ENCODE data around the gene MED13L. TPM values are rescaled to one million over a fixed set of nuclear protein-coding genes. Genes with fewer than 3 reads are reported as not detected.

Gene MED13L
- total and polyA plus RNA-seq, 2 of the 8 experiments (the other 6 are each of a cell fraction or from before 2014, with no cell fraction given): 15.9 to 51.7 TPM

GRCh38 chr12:115966376-115966775, 311.1 kb downstream of the MED13L start:
- Histone ChIP-seq H4K91ac (replicated peaks; ENCODE audit: insufficient read length, low read length) (no peak overlapping the region), H3K23me2 (ENCODE audit: low read depth, low read length) (no peaks in the 10 kb centered on the region), H3K9ac (replicated peaks in 1 of 4; ENCODE audit: extremely low read depth in 1 of 4, low read depth in 3 of 4, low read length in 3 of 4) (no peak overlapping the region), H3K79me2 (ENCODE audit: control insufficient read depth in 1 of 2, insufficient read depth in 2 of 2, low read length in 2 of 2) (no peaks in the 10 kb centered on the region), H2AK5ac (ENCODE audit: low read depth, low read length) (no peak overlapping the region), H2BK15ac (ENCODE audit: low read length) (no peak overlapping the region), H3K27me3 (replicated peaks in 1 of 4; ENCODE audit: control insufficient read depth in 3 of 4, extremely low read depth in 1 of 4, insufficient read depth in 3 of 4, low read length in 3 of 4) (no peaks in the 10 kb centered on the region; a peak in 1 of 7 replicates), H3K9me3 (ENCODE audit: insufficient read depth in 2 of 2, low read depth in 1 of 2, low read length in 1 of 2) (no peaks in the 10 kb centered on the region), H4K5ac (ENCODE audit: insufficient read length, low read depth, low read length) (no peak overlapping the region), H3K4me2 (ENCODE audit: insufficient read depth in 1 of 2, low read depth in 2 of 2, low read length in 2 of 2) (no peak overlapping the region), H3K4ac (replicated peaks; ENCODE audit: insufficient read length, low read depth, low read length) (no peak overlapping the region), H3K18ac (ENCODE audit: extremely low read depth, low read length) (no peak overlapping the region), H3K4me3 (ENCODE audit: extremely low read depth in 1 of 4, insufficient read depth in 2 of 4, low read depth in 3 of 4, low read length in 4 of 4) (no peak overlapping the region), H2BK5ac (ENCODE audit: low read depth, low read length) (no peak overlapping the region), H3K14ac (ENCODE audit: insufficient read length) (no peak overlapping the region), H4K20me1 (replicated peaks in 1 of 2; ENCODE audit: control insufficient read depth in 1 of 2, insufficient read depth in 2 of 2, low read length in 2 of 2) (peaks cover 0 to 2% of the 10 kb centered on the region in 2 experiments), H4K8ac (ENCODE audit: extremely low read depth, insufficient read depth, low read length) (no peak overlapping the region), H3K36me3 (ENCODE audit: control insufficient read depth in 2 of 4, insufficient read depth in 4 of 4, low read length in 3 of 4) (peaks cover 4 to 74% (median 36%) of the 10 kb centered on the region in 4 experiments; a peak in 7 of 8 replicates), H2BK20ac (ENCODE audit: low read length) (no peak overlapping the region), H2BK12ac (ENCODE audit: low read depth, low read length) (no peak overlapping the region), H3K4me1 (replicated peaks in 1 of 4; ENCODE audit: control insufficient read depth in 3 of 4, insufficient read depth in 4 of 4, low read length in 3 of 4) (no peaks in the 10 kb centered on the region), H3K79me1 (ENCODE audit: low read depth, low read length) (no peaks in the 10 kb centered on the region), H3K27ac (ENCODE audit: low read depth, low read length) (no peak overlapping the region), H2BK120ac (replicated peaks; ENCODE audit: low read depth, low read length) (no peak overlapping the region), H3K56ac (replicated peaks; ENCODE audit: insufficient read length, low read depth, low read length) (no peak overlapping the region), H3K23ac (ENCODE audit: insufficient read length) (no peak overlapping the region), H2AFZ (ENCODE audit: low read length) (no peak overlapping the region)
- FAIRE-seq (no peak), DNase-seq (ENCODE audit: low read depth in 1 of 2, low spot score in 2 of 2) (no peak)
- POLR2A ChIA-PET (ENCODE audit: partially characterized antibody): no interaction called here
- CTCF ChIA-PET (ENCODE audit: partially characterized antibody): interaction anchor here (0.8 kb wide), 1 partner anchor 12 kb away, joined by 3 read pairs; no protein-coding TSS in a partner anchor
- WGBS, 2 experiments (ENCODE audit: extremely low coverage in 1 of 2, insufficient coverage in 1 of 2, insufficient read length in 1 of 2, insufficient replicate concordance in 2 of 2, low coverage in 1 of 2, low lambda C conversion rate in 2 of 2, missing lambda C conversion rate in 1 of 2): 98% methylated on average over 4 of the region's 4 CpGs; no CpG with 5 or more reads in 1 of the 2 experiments
- no peak for TF ChIP-seq NANOG (IDR thresholded peaks at IDR 0.05; ENCODE audit: insufficient read depth, low read depth, low read length, poor library complexity, severe bottlenecking)
- no peak for TF ChIP-seq SIN3A (conservative IDR thresholded peaks at IDR 0.05 in 1 of 2, IDR thresholded peaks at IDR 0.05 in 1 of 2; ENCODE audit: low read depth in 1 of 2, low read length in 2 of 2)
- no peak for TF ChIP-seq ASH2L (IDR thresholded peaks at IDR 0.05; ENCODE audit: low read length)
- TF ChIP-seq PHF8 (conservative IDR thresholded peaks at IDR 0.05; ENCODE audit: low read depth, low read length): no peak
- TF ChIP-seq BRCA1 (IDR thresholded peaks at IDR 0.05; ENCODE audit: low read depth, low read length): no peak
- TF ChIP-seq POLR2AphosphoS5 (IDR thresholded peaks at IDR 0.05; ENCODE audit: low read depth, low read length): no peak
- no peak for TF ChIP-seq SAP30 (IDR thresholded peaks at IDR 0.05; ENCODE audit: insufficient read depth, insufficient replicate concordance, low read length)
- TF ChIP-seq SIX5 (IDR thresholded peaks at IDR 0.05; ENCODE audit: low read depth, low read length): no peak
- no peak for TF ChIP-seq TCF12 (IDR thresholded peaks at IDR 0.05; ENCODE audit: low read depth, low read length)
- no peak for TF ChIP-seq TAF1 (IDR thresholded peaks at IDR 0.05; ENCODE audit: low read depth, low read length)
- no peak for TF ChIP-seq NRF1 (IDR thresholded peaks at IDR 0.05; ENCODE audit: low read depth, low read length)
- TF ChIP-seq SIRT6 (IDR thresholded peaks at IDR 0.05; ENCODE audit: low read length): no peak
- no peak for TF ChIP-seq POU5F1 (IDR thresholded peaks at IDR 0.05; ENCODE audit: low read depth, low read length)
- no peak for TF ChIP-seq ATF3 (IDR thresholded peaks at IDR 0.05; ENCODE audit: insufficient read depth, low read depth, low read length)
